K562 (cell line): ENCODE results near the gene CMTM4.

Experiments
- CREB1 ChIP-seq, 2 experiments: sonication (generic) in 1 of 2; formaldehyde crosslinking in 1 of 2; IDR thresholded peaks; 2 replicates each; pipeline versions ENCODE4 v1.6.1 to v1.8.0; 2012 to 2022; ENCODE audit warnings: inconsistent platforms in 1 of 2, mild to moderate bottlenecking in 1 of 2, missing genetic modification reagents in 1 of 2, moderate library complexity in 1 of 2
- E2F5 ChIP-seq: sonication (generic); formaldehyde crosslinking; IDR thresholded peaks from 2 replicates; pipeline ENCODE4 v1.8.0; 2022; ENCODE audit warnings: mild to moderate bottlenecking, missing genetic modification reagents
- EP300 ChIP-seq: IDR thresholded peaks from 2 replicates; pipeline ENCODE4 v1.6.1; 2012; ENCODE audit warnings: low read length, improper control_type of control experiment
- PKNOX1 ChIP-seq: fragments of 450-650 bp; IDR thresholded peaks from 2 replicates; pipeline ENCODE4 v1.6.1; 2016
- RBM39 ChIP-seq: fragments of 200-400 bp; formaldehyde crosslinking; optimal IDR thresholded peaks from 2 replicates; pipeline ENCODE3; 2018; ENCODE audit warnings: low read depth, low read length
- SMC3 ChIP-seq: conservative IDR thresholded peaks from 2 replicates; pipeline ENCODE4 v1.6.1; 2011; ENCODE audit warnings: low read depth, low read length, improper control_type of control experiment; ENCODE audit not compliant: insufficient read depth
- STAT6 ChIP-seq: sonication (generic); formaldehyde crosslinking; IDR thresholded peaks from 2 replicates; pipeline ENCODE4 v1.8.1; 2023; ENCODE audit warnings: mild to moderate bottlenecking, missing genetic modification reagents
- USF2 ChIP-seq: sonication (generic); formaldehyde crosslinking; IDR thresholded peaks from 2 replicates; pipeline ENCODE4 v1.5.0; 2020; ENCODE audit warnings: missing genetic modification reagents
- ZFP36 ChIP-seq: fragments of 150-350 bp; IDR thresholded peaks from 2 replicates; pipeline ENCODE4 v1.6.1; 2018; ENCODE audit warnings: low read length, low read depth; ENCODE audit not compliant: partially characterized antibody

GRCh38 chr16:66572356-66572755 is 124.2 kb downstream of the CMTM4 start:
- TF ChIP-seq E2F5 (CRISPR knock-in tag) = no peak
- no peak for TF ChIP-seq USF2 (CRISPR knock-in tag)
- TF ChIP-seq EP300 = no peak
- no peak for TF ChIP-seq ZFP36
- no peak for TF ChIP-seq SMC3
- no peak for TF ChIP-seq PKNOX1
- no peak for TF ChIP-seq RBM39
- TF ChIP-seq CREB1 (IDR thresholded peaks at IDR 0.05) = no peak
- TF ChIP-seq CREB1 (CRISPR knock-in tag; IDR thresholded peaks at IDR 0.05) = no peak
- no peak for TF ChIP-seq STAT6
